ENCODE data around the gene ZAP70. TPM values are rescaled to one million over a fixed set of nuclear protein-coding genes. Genes with fewer than 3 reads are reported as not detected.

The ZAP70 gene
- total and polyA plus RNA-seq, 2 donors (not counting 1 experiment from before 2014, with no cell fraction given), result 3.4 to 20.5 TPM

DNA sequence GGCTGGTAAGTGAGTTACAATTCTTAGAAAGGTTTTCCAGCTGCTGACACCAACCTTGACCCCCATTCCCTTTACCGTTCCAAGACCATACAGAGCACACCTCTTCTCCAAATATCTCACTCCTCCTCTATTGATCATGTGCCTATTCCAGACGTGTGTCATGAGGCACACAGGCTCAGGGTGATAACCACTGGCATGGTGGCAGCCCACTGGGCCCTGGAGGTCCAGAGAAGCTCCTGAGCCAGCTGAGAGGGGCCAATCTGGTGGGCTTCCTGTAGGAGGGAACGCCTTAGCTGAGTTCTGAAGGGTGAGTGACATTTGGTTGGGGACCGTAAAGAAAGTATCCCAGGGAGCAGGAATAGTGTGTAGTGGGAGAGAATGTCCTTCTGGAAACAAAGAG lies 28.3 kb downstream of the ZAP70 start:
- no peaks in the 10 kb centered on the region for H3K36me3 ChIP-seq (replicated peaks in 1 of 2; ENCODE audit: control extremely low read depth in 1 of 2, control insufficient read depth in 1 of 2, extremely low read depth in 1 of 2, insufficient read depth in 2 of 2, low read length in 1 of 2)
- H2AFZ ChIP-seq (ENCODE audit: insufficient read depth, low read depth, low read length, poor library complexity, severe bottlenecking), result no peak overlapping the region
- POLR2A ChIA-PET, result no interaction called here
- H3K27me3 Mint-ChIP-seq, result no peaks in the 10 kb centered on the region
- H3K4me2 ChIP-seq (replicated peaks; ENCODE audit: low read depth, low read length, poor library complexity, severe bottlenecking), result no peak overlapping the region
- H4K20me1 ChIP-seq (ENCODE audit: control insufficient read depth, insufficient read depth, low read length, poor library complexity, severe bottlenecking), result no peaks in the 10 kb centered on the region
- H3K27ac Mint-ChIP-seq, result no peak overlapping the region
- no peaks in the 10 kb centered on the region for H3K27me3 ChIP-seq (replicated peaks in 1 of 4; ENCODE audit: control extremely low read depth in 1 of 4, control insufficient read depth in 3 of 4, insufficient read depth in 4 of 4, low read length in 3 of 4)
- H3K9me3 Mint-ChIP-seq (ENCODE audit: insufficient read depth), result no peaks in the 10 kb centered on the region
- H3K9ac ChIP-seq (ENCODE audit: low read length), result no peak overlapping the region
- DNase-seq, result no peak
- peaks cover 16 to 28% of the 10 kb centered on the region in 2 donors for H3K4me1 ChIP-seq (ENCODE audit: control insufficient read depth in 2 of 2, insufficient read depth in 2 of 2, low read length in 2 of 2)
- H3K4me3 Mint-ChIP-seq, result no peak overlapping the region
- whole genome bisulfite sequencing (ENCODE audit: insufficient coverage), result 94% methylated on average over 4 of the region's 4 CpGs
- H3K27ac ChIP-seq (ENCODE audit: low read length in 2 of 2), result no peak overlapping the region
- ATAC-seq (ENCODE audit: low read depth), result no peak
- no peak overlapping the region for H3K4me3 ChIP-seq (ENCODE audit: control extremely low read depth in 1 of 5, extremely low read depth in 1 of 5, insufficient read depth in 1 of 5, low read depth in 2 of 5, low read length in 4 of 5)
- CTCF ChIA-PET, result interaction anchor here (1.1 to 6.3 kb wide), 11 partner anchors 11 to 643 kb away, joined by 3 to 36 read pairs (median 11); no protein-coding TSS in a partner anchor
- TF ChIP-seq, protein P1, sequence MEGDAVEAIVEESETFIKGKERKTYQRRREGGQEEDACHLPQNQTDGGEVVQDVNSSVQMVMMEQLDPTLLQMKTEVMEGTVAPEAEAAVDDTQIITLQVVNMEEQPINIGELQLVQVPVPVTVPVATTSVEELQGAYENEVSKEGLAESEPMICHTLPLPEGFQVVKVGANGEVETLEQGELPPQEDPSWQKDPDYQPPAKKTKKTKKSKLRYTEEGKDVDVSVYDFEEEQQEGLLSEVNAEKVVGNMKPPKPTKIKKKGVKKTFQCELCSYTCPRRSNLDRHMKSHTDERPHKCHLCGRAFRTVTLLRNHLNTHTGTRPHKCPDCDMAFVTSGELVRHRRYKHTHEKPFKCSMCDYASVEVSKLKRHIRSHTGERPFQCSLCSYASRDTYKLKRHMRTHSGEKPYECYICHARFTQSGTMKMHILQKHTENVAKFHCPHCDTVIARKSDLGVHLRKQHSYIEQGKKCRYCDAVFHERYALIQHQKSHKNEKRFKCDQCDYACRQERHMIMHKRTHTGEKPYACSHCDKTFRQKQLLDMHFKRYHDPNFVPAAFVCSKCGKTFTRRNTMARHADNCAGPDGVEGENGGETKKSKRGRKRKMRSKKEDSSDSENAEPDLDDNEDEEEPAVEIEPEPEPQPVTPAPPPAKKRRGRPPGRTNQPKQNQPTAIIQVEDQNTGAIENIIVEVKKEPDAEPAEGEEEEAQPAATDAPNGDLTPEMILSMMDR (IDR thresholded peaks at IDR 0.05), result no peak
- TF ChIP-seq EZH2 (IDR thresholded peaks at IDR 0.05; ENCODE audit: borderline replicate concordance, insufficient read depth, low read depth, low read length, poor library complexity, severe bottlenecking), result no peak
- H3K79me2 ChIP-seq (ENCODE audit: control insufficient read depth, insufficient read depth, low read length), result no peaks in the 10 kb centered on the region
- no peaks in the 10 kb centered on the region for H3K9me3 ChIP-seq (ENCODE audit: control extremely low read depth in 1 of 3, control insufficient read depth in 2 of 3, insufficient read depth in 1 of 3, low read length in 2 of 3)
- intact Hi-C loops (cut with micrococcal nuclease), result no loop called here
- peaks cover 40% of the 10 kb centered on the region for H3K4me1 Mint-ChIP-seq

DNA sequence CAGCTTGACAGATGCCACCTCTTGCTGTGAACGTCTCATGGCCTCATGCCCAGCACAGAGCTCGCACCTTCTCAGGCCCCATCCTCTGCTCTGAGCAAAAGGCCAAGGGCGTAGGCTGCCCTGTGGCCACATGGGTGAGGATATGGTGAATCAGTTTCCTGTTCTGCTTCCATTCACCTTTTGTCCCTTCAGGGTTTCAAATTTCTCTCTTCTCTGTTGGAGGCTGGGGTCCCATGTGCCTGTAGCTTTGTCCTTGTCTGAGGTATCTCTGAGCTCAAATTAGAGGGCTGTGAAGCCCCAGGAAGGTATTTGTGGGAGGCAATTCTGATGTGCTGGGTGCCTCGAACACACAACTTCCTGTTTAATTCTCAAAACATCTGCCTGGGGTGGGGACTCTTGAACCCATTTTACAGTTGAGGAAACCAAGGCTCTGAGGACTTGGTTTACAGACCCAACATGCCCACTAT lies 29.0 kb downstream of the ZAP70 start:
- no peaks in the 10 kb centered on the region for H3K27me3 ChIP-seq (replicated peaks in 1 of 4; ENCODE audit: control extremely low read depth in 1 of 4, control insufficient read depth in 3 of 4, insufficient read depth in 4 of 4, low read length in 3 of 4)
- H3K36me3 ChIP-seq (replicated peaks in 1 of 2; ENCODE audit: control extremely low read depth in 1 of 2, control insufficient read depth in 1 of 2, extremely low read depth in 1 of 2, insufficient read depth in 2 of 2, low read length in 1 of 2), result no peaks in the 10 kb centered on the region
- H3K79me2 ChIP-seq (ENCODE audit: control insufficient read depth, insufficient read depth, low read length), result no peaks in the 10 kb centered on the region
- H2AFZ ChIP-seq (ENCODE audit: insufficient read depth, low read depth, low read length, poor library complexity, severe bottlenecking), result no peak overlapping the region
- no peaks in the 10 kb centered on the region for H3K27me3 Mint-ChIP-seq
- ChIA-PET CTCF (interaction anchor here (0.8 to 6.3 kb wide), 6 partner anchors 10 to 446 kb away, joined by 3 to 36 read pairs (median 4); no protein-coding TSS in a partner anchor), POLR2A (no interaction called here)
- no peak overlapping the region for H3K9ac ChIP-seq (ENCODE audit: low read length)
- ATAC-seq (ENCODE audit: low read depth) (no peak), DNase-seq (no peak)
- no peak overlapping the region for H3K4me3 ChIP-seq (ENCODE audit: control extremely low read depth in 1 of 5, extremely low read depth in 1 of 5, insufficient read depth in 1 of 5, low read depth in 2 of 5, low read length in 4 of 5)
- peaks cover 16 to 28% of the 10 kb centered on the region in 2 donors for H3K4me1 ChIP-seq (ENCODE audit: control insufficient read depth in 2 of 2, insufficient read depth in 2 of 2, low read length in 2 of 2)
- no peak overlapping the region for H3K27ac Mint-ChIP-seq
- intact Hi-C loops (cut with micrococcal nuclease), result no loop called here
- H3K4me2 ChIP-seq (replicated peaks; ENCODE audit: low read depth, low read length, poor library complexity, severe bottlenecking), result no peak overlapping the region
- no peaks in the 10 kb centered on the region for H4K20me1 ChIP-seq (ENCODE audit: control insufficient read depth, insufficient read depth, low read length, poor library complexity, severe bottlenecking)
- WGBS (ENCODE audit: insufficient coverage), result 100% methylated on average over 1 of the region's 4 CpGs
- no peaks in the 10 kb centered on the region for H3K9me3 Mint-ChIP-seq (ENCODE audit: insufficient read depth)
- TF ChIP-seq EZH2 (IDR thresholded peaks at IDR 0.05; ENCODE audit: borderline replicate concordance, insufficient read depth, low read depth, low read length, poor library complexity, severe bottlenecking), result no peak
- TF ChIP-seq, protein P1 (IDR thresholded peaks at IDR 0.05), result no peak
- no peaks in the 10 kb centered on the region for H3K9me3 ChIP-seq (ENCODE audit: control extremely low read depth in 1 of 3, control insufficient read depth in 2 of 3, insufficient read depth in 1 of 3, low read length in 2 of 3)
- H3K4me1 Mint-ChIP-seq, result peaks cover 46% of the 10 kb centered on the region
- H3K4me3 Mint-ChIP-seq, result no peak overlapping the region
- H3K27ac ChIP-seq (ENCODE audit: low read length in 2 of 2), result no peak overlapping the region
